K562 (cell line): ENCODE data around the gene LIMS1. TPM values are rescaled to one million over a fixed set of nuclear protein-coding genes. Genes with fewer than 3 reads are reported as not detected.
A peak's percentile ranks its signal among the peaks of the same experiment; 100 is the strongest.

Experiments
- ARID2 ChIP-seq: fragments of 450-650 bp; IDR thresholded peaks from 2 replicates; pipeline ENCODE4 v1.6.1; 2017; ENCODE audit warnings: antibody characterized with exemption, mild to moderate bottlenecking
- ATF6 ChIP-seq: sonication (generic); formaldehyde crosslinking; IDR thresholded peaks from 2 replicates; pipeline ENCODE4 v1.4.0; 2020; ENCODE audit warnings: mild to moderate bottlenecking, missing genetic modification reagents
- E2F3 ChIP-seq: fragments of 250-450 bp; sonication (Bioruptor Pico); IDR thresholded peaks from 2 replicates; pipeline ENCODE4 v1.4.0; 2020; ENCODE audit warnings: mild to moderate bottlenecking
- ETV5 ChIP-seq: sonication (generic); formaldehyde crosslinking; IDR thresholded peaks from 2 replicates; pipeline ENCODE4 v1.4.0; 2020; ENCODE audit warnings: low read depth, mild to moderate bottlenecking, missing genetic modification reagents
- HBP1 ChIP-seq: fragments of 450-650 bp; formaldehyde crosslinking; IDR thresholded peaks from 2 replicates; pipeline ENCODE4 v1.4.0; 2022; ENCODE audit warnings: missing genetic modification characterization
- KLF1 ChIP-seq: fragments of 450-650 bp; IDR thresholded peaks from 2 replicates; pipeline ENCODE4 v1.6.1; 2016; ENCODE audit warnings: missing genetic modification characterization, missing compliant biosample characterization
- LARP7 ChIP-seq: fragments of 450-650 bp; IDR thresholded peaks from 2 replicates; pipeline ENCODE4 v1.6.1; 2016
- MCM3 ChIP-seq: fragments of 450-650 bp; IDR thresholded peaks from 2 replicates; pipeline ENCODE4 v1.6.1; 2016
- MLLT1 ChIP-seq, 2 experiments: fragments of 450-650 bp; IDR thresholded peaks; 2 replicates each; pipeline ENCODE4 v1.6.1; 2016
- MNT ChIP-seq, 2 experiments: fragments of 450-650 bp; conservative IDR thresholded peaks; 2 replicates each; pipeline ENCODE4 v1.6.1; 2017; ENCODE audit warnings: mild to moderate bottlenecking in 2 of 2, moderate library complexity in 2 of 2
- NFIX ChIP-seq: fragments of 250-450 bp; sonication (Bioruptor Pico); IDR thresholded peaks from 2 replicates; pipeline ENCODE4 v1.4.0; 2020; ENCODE audit warnings: low read depth, mild to moderate bottlenecking, moderate library complexity
- PHB ChIP-seq: fragments of 250-450 bp; sonication (Bioruptor Pico); IDR thresholded peaks from 2 replicates; pipeline ENCODE4 v1.5.0; 2021
- POLR2A ChIP-seq: fragments of 450-650 bp; conservative IDR thresholded peaks from 2 replicates; pipeline ENCODE4 v1.6.1; 2016
- POLR2B ChIP-seq: fragments of 450-650 bp; IDR thresholded peaks from 2 replicates; pipeline ENCODE4 v1.6.1; 2018; ENCODE audit warnings: low read depth; ENCODE audit not compliant: partially characterized antibody
- RBM15 ChIP-seq: fragments of 200-400 bp; formaldehyde crosslinking; IDR thresholded peaks from 2 replicates; pipeline ENCODE4 v1.6.1; 2018; ENCODE audit warnings: mild to moderate bottlenecking, low read length, moderate library complexity; ENCODE audit not compliant: insufficient read depth
- RNF2 ChIP-seq: sonication (generic); IDR thresholded peaks from 2 replicates; pipeline ENCODE4 v1.6.1; 2016
- SRSF3 ChIP-seq: fragments of 200-400 bp; formaldehyde crosslinking; IDR thresholded peaks from 2 replicates; pipeline ENCODE4 v1.6.1; 2016; ENCODE audit warnings: mild to moderate bottlenecking, low read length, moderate library complexity; ENCODE audit not compliant: insufficient read depth
- TAL1 ChIP-seq: fragments of 450-650 bp; IDR thresholded peaks from 2 replicates; pipeline ENCODE4 v1.6.1; 2016; ENCODE audit warnings: mild to moderate bottlenecking
- ZKSCAN3 ChIP-seq: fragments of 250-450 bp; sonication (Bioruptor Pico); IDR thresholded peaks from 2 replicates; pipeline ENCODE4 v1.4.0; 2020
- ZNF609 ChIP-seq: sonication (generic); formaldehyde crosslinking; IDR thresholded peaks from 2 replicates; pipeline ENCODE4 v1.8.1; 2023; ENCODE audit warnings: missing genetic modification reagents, mild to moderate bottlenecking, borderline replicate concordance
- polyA plus RNA-seq, 8 experiments: library from polyadenylated mRNA; depleted of rRNA in 4 of 8; stranded (reverse) in 5 of 8; unstranded in 3 of 8; fragments of >200 nt; fragmentation: Nextera tagmentation in 2 of 8; fragmentation: Illumina TruSeq in 1 of 8; extraction: Ambion mirVana in 2 of 8; extraction: Trizol in 1 of 8; gene quantifications; 2 replicates each; pipeline versions ENCODE4 v1.2.1 to v1.2.3, GENCODE V29; 2011 to 2014; ENCODE audit warnings: inconsistent platforms in 1 of 8, missing spikeins in 1 of 8
- total RNA-seq, 7 experiments: library from RNA; depleted of rRNA in 6 of 7; stranded (reverse); fragments of >200 nt in 6 of 7; fragmentation: Illumina TruSeq in 2 of 7; extraction: Trizol in 2 of 7; gene quantifications; 2 replicates each; pipeline versions ENCODE4 v1.2.1 to v1.2.3, GENCODE V29; 2011 to 2021; ENCODE audit warnings: low replicate concordance in 1 of 7

LIMS1 gene
- total and polyA plus RNA-seq, 9 of the 15 experiments (the other 6 are each of a cell fraction or from before 2014, with no cell fraction given), result 52.8 to 134 (median 81.0) TPM

GRCh38 chr2:108621087-108621559 lies 86.9 kb downstream of the LIMS1 start (continued):
- TF ChIP-seq MLLT1 (IDR thresholded peaks at IDR 0.05) (no peak), MNT (conservative IDR thresholded peaks at IDR 0.05) (peak in 1 of 2 experiments; percentile 39; a peak in 2 of 4 replicates), RBM15 (no peak), ETV5 (peak; percentile 45; the same call in 1 of the 2 replicates), POLR2A (peak; percentile 48), ATF6 (CRISPR knock-in tag) (no peak), POLR2B (no peak), NFIX (CRISPR knock-in tag) (no peak), RNF2 (peak; percentile 64; the same call in 1 of the 2 replicates), TAL1 (peak; percentile 26), E2F3 (CRISPR knock-in tag) (no peak), ZNF609 (CRISPR knock-in tag) (no peak), PHB (no peak), ZKSCAN3 (CRISPR knock-in tag) (no peak), HBP1 (CRISPR knock-in tag) (no peak), MCM3 (no peak), LARP7 (no peak), SRSF3 (no peak), KLF1 (tag) (no peak), ARID2 (0 out of 2 replicates have a peak, but pooled peaks have one; percentile 37)
